ENCODE data around the gene CRMP1. TPM values are rescaled to one million over a fixed set of nuclear protein-coding genes. Genes with fewer than 3 reads are reported as not detected.

Gene CRMP1
- total RNA-seq, 3 donors from 2014 or later, result 0.44 to 1.6 (median 1.3) TPM

DNA sequence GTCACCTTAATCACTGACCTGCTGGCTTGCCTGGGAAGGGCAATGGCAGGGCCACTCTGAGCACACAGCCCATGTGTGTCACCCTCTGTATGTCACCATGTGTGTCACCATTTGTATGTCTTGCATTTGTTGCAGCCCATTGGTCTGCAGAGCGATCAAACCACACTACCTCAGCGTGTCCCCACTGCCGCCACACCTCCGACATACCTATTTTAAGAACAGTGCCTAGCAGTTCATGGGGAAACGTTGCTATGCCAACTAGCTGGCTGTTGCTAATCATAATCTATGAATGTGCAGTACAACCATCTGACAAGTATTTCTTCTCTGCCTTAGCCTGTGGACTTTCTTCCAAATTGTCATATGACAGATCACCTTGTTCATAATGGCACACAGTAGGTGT is 8.0 kb upstream of the CRMP1 start:
- H3K27me3 ChIP-seq, result peaks cover 0 to 74% of the 10 kb centered on the region in 2 donors
- no peak overlapping the region for H3K27ac ChIP-seq
- no peaks in the 10 kb centered on the region for H3K4me1 ChIP-seq
- H3K4me3 ChIP-seq, result no peak overlapping the region
- DNase-seq (ENCODE audit: low spot score in 2 of 2), result no peak
- intact Hi-C loops (cut with DNase I; ENCODE audit: low total_unique reads), result no loop called here
- H3K9me3 ChIP-seq, result peaks cover 0 to 11% of the 10 kb centered on the region in 2 donors
- H3K36me3 ChIP-seq, result no peaks in the 10 kb centered on the region
- TF ChIP-seq POLR2A (IDR thresholded peaks at IDR 0.05) (no peak), POLR2AphosphoS5 (IDR thresholded peaks at IDR 0.05) (no peak)
- TF ChIP-seq, protein P1, sequence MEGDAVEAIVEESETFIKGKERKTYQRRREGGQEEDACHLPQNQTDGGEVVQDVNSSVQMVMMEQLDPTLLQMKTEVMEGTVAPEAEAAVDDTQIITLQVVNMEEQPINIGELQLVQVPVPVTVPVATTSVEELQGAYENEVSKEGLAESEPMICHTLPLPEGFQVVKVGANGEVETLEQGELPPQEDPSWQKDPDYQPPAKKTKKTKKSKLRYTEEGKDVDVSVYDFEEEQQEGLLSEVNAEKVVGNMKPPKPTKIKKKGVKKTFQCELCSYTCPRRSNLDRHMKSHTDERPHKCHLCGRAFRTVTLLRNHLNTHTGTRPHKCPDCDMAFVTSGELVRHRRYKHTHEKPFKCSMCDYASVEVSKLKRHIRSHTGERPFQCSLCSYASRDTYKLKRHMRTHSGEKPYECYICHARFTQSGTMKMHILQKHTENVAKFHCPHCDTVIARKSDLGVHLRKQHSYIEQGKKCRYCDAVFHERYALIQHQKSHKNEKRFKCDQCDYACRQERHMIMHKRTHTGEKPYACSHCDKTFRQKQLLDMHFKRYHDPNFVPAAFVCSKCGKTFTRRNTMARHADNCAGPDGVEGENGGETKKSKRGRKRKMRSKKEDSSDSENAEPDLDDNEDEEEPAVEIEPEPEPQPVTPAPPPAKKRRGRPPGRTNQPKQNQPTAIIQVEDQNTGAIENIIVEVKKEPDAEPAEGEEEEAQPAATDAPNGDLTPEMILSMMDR (IDR thresholded peaks at IDR 0.05), result no peak

DNA sequence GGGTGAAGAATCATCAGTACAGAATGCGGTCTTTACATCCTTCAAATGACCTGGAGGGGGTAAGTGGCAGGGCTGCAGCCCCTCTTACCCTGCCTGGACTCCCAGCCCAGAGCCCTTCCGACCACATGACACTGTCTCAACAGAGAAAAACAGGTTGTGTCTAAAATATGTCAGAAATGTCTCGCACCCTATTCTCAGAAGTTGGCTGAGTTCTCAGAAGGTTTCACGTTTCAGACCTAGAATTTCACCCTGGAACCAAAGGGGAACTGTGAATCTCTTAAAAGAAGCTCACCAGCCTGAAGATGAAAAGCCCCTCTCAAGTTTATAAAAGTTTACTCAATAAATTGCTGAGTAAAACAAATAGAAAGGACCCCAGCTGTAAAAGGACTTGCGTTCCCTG is 7.0 kb upstream of the CRMP1 start:
- H3K27ac ChIP-seq, result no peak overlapping the region
- H3K27me3 ChIP-seq, result peaks cover 0 to 77% of the 10 kb centered on the region in 2 donors
- TF ChIP-seq POLR2AphosphoS5 (IDR thresholded peaks at IDR 0.05) (no peak), POLR2A (IDR thresholded peaks at IDR 0.05) (no peak)
- TF ChIP-seq, protein P1 (IDR thresholded peaks at IDR 0.05), result no peak
- no peak for DNase-seq (ENCODE audit: low spot score in 2 of 2)
- H3K9me3 ChIP-seq, result peaks cover 0 to 11% of the 10 kb centered on the region in 2 donors
- no peak overlapping the region for H3K4me3 ChIP-seq
- no peaks in the 10 kb centered on the region for H3K4me1 ChIP-seq
- H3K36me3 ChIP-seq, result no peaks in the 10 kb centered on the region
- intact Hi-C loops (cut with DNase I; ENCODE audit: low total_unique reads), result no loop called here

DNA sequence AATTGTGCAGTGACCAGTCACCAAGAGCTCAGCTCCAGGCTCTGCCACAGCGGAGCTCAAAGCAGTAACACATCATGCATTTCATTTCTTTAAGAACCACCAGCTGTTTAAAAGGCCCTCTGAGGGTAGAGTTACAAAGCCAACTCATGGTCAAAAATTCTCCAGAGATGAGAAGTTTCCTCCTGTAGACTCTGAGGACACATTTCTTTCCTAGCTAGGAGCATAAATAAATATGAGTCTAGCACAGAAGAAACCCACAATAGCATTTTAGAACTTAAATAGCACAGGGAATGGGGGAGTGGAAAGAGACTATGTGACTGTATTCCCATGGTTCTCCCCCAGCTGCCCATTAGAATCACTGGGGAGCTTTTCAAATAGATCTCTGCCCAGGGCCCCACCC is 6.5 kb upstream of the CRMP1 start:
- H3K9me3 ChIP-seq, result peaks cover 0 to 11% of the 10 kb centered on the region in 2 donors
- H3K27ac ChIP-seq, result no peak overlapping the region
- TF ChIP-seq, protein P1 (IDR thresholded peaks at IDR 0.05), result no peak
- TF ChIP-seq POLR2A (IDR thresholded peaks at IDR 0.05) (no peak), POLR2AphosphoS5 (IDR thresholded peaks at IDR 0.05) (no peak)
- H3K27me3 ChIP-seq, result peaks cover 0 to 77% of the 10 kb centered on the region in 2 donors
- no peaks in the 10 kb centered on the region for H3K4me1 ChIP-seq
- intact Hi-C loops (cut with DNase I; ENCODE audit: low total_unique reads), result no loop called here
- no peak for DNase-seq (ENCODE audit: low spot score in 2 of 2)
- no peaks in the 10 kb centered on the region for H3K36me3 ChIP-seq
- H3K4me3 ChIP-seq, result no peak overlapping the region

DNA sequence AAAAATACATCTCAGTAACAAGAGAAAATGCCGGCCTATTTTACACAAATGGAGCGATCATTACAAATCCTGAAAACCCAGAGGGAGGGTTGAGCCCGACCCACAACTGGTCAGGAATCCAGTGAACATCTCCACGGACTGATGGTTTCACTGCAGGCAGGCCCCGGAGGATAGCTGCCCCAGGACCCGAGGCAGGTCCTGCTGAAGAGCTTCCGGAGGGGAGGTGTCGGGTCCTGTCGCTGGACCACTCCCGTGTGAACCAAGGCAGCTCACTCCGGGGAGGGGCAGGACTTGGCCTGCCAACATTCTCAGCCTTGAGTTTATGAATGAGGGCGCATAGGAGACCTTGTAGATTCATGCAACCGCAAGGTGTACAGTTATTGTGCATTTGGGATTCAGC is 4.8 kb upstream of the CRMP1 start:
- H3K36me3 ChIP-seq, result no peaks in the 10 kb centered on the region
- H3K4me3 ChIP-seq, result no peak overlapping the region
- H3K9me3 ChIP-seq, result peaks cover 0 to 11% of the 10 kb centered on the region in 2 donors
- no peaks in the 10 kb centered on the region for H3K4me1 ChIP-seq
- no peak overlapping the region for H3K27ac ChIP-seq
- TF ChIP-seq POLR2A (IDR thresholded peaks at IDR 0.05), result no peak
- intact Hi-C loops (cut with DNase I; ENCODE audit: low total_unique reads), result no loop called here
- no peak for DNase-seq (ENCODE audit: low spot score in 2 of 2)
- H3K27me3 ChIP-seq, result peaks cover 0 to 76% of the 10 kb centered on the region in 2 donors

DNA sequence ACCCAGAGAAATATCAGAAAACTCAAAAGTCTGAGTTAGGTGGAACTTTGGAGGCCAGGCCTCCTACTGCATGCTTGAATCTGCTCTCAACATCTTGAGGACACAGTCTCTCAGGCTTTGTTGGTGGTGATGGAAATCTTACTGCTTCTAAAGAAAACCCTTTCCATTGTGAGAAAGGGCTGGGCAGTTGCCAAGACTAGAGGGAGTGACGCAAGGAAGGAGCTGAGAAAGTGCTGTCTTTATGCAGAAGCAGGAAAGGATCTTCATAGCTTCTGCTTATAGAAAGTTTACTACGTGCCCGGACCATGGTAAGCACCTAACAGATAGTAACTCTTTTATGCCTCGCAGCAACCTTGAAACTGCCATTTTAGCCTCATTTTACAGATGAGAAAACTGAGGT is 2.4 kb upstream of the CRMP1 start:
- Histone ChIP-seq H3K36me3 (no peaks in the 10 kb centered on the region), H3K4me3 (no peak overlapping the region), H3K4me1 (no peaks in the 10 kb centered on the region), H3K27ac (no peak overlapping the region), H3K27me3 (peaks cover 0 to 81% of the 10 kb centered on the region in 2 donors), H3K9me3 (peaks cover 0 to 11% of the 10 kb centered on the region in 2 donors)
- intact Hi-C loops (cut with DNase I; ENCODE audit: low total_unique reads), result no loop called here
- no peak for DNase-seq (ENCODE audit: low spot score in 2 of 2)
- TF ChIP-seq, protein P1 (IDR thresholded peaks at IDR 0.05), result no peak
- TF ChIP-seq POLR2AphosphoS5 (IDR thresholded peaks at IDR 0.05), result no peak
- no peak for TF ChIP-seq POLR2A (IDR thresholded peaks at IDR 0.05)

DNA sequence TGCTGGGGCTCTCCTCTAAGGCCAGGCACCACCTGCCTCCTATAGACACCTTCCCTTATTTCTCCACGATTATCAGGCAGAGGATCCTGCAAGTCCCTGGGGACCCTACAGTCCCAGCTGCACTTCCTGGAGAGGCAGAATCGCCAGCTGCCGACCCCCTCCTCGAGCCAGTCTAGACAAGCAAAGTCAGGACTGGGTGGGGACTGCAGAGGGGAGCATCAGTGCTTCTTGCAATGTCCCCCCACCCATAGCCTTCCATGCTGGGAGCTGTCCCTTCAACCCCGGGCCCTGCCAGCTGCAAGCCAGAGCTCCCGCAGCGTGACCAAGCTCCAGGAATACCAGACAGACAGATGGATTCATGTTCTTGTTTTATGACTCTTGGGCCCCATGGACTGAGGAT is 1.4 kb upstream of the CRMP1 start:
- H3K4me1 ChIP-seq, result no peaks in the 10 kb centered on the region
- H3K36me3 ChIP-seq, result no peaks in the 10 kb centered on the region
- TF ChIP-seq, protein P1 (IDR thresholded peaks at IDR 0.05), result no peak
- TF ChIP-seq POLR2A (IDR thresholded peaks at IDR 0.05), result no peak
- TF ChIP-seq POLR2AphosphoS5 (IDR thresholded peaks at IDR 0.05), result no peak
- peaks cover 4 to 83% of the 10 kb centered on the region in 2 donors for H3K27me3 ChIP-seq
- intact Hi-C loops (cut with DNase I; ENCODE audit: low total_unique reads), result no loop called here
- DNase-seq (ENCODE audit: low spot score in 2 of 2), result no peak
- no peak overlapping the region for H3K27ac ChIP-seq
- no peak overlapping the region for H3K4me3 ChIP-seq
- peaks cover 0 to 11% of the 10 kb centered on the region in 2 donors for H3K9me3 ChIP-seq

All from breast epithelium (tissue), 4 donors.